Osteoblast (primary cell): ENCODE results near the gene GRM5. TPM values are rescaled to one million over a fixed set of nuclear protein-coding genes. Genes with fewer than 3 reads are reported as not detected.
A peak's percentile ranks its signal among the peaks of the same experiment; 100 is the strongest.

ENCODE experiments used
- DNase-seq: peaks from one replicate; pipeline ENCODE4 v3.0.0; 2011; ENCODE audit warnings: low spot score, mixed read lengths; ENCODE audit not compliant: insufficient read length; ENCODE audit errors: missing footprints
- H2AFZ ChIP-seq: 2 replicates; pipeline ENCODE4 v1.6.0; 2011; ENCODE audit warnings: mild to moderate bottlenecking, low read length
- H3K27ac ChIP-seq: 2 replicates; pipeline ENCODE4 v1.5.1; 2011; ENCODE audit warnings: mild to moderate bottlenecking, low read depth, low read length, moderate library complexity
- H3K27me3 ChIP-seq: 2 replicates; pipeline ENCODE4 v1.6.0; 2012; ENCODE audit warnings: mild to moderate bottlenecking, control low read depth, inconsistent platforms, low read length, moderate library complexity; ENCODE audit not compliant: insufficient read depth
- H3K36me3 ChIP-seq: 2 replicates; pipeline ENCODE4 v1.5.1; 2011; ENCODE audit warnings: mild to moderate bottlenecking, low read length, control low read depth, moderate library complexity; ENCODE audit not compliant: insufficient read depth
- H3K4me1 ChIP-seq: 2 replicates; pipeline ENCODE4 v1.5.1; 2011; ENCODE audit warnings: mild to moderate bottlenecking, low read length, control low read depth, moderate library complexity; ENCODE audit not compliant: insufficient read depth
- H3K4me2 ChIP-seq: 2 replicates; pipeline ENCODE4 v1.6.0; 2011; ENCODE audit warnings: mild to moderate bottlenecking, low read length; ENCODE audit not compliant: insufficient read depth
- H3K4me3 ChIP-seq: fragments of 200-600 bp; sonication (generic); 3 replicates; pipeline ENCODE4 v1.5.1; 2012; ENCODE audit warnings: mild to moderate bottlenecking, low read length, inconsistent platforms; ENCODE audit not compliant: insufficient read depth
- H3K79me2 ChIP-seq: 2 replicates; pipeline ENCODE4 v1.6.0; 2012; ENCODE audit warnings: mild to moderate bottlenecking, low read length, control low read depth, inconsistent platforms; ENCODE audit not compliant: insufficient read depth
- H3K9me3 ChIP-seq: 2 replicates; pipeline ENCODE4 v1.5.1; 2011; ENCODE audit warnings: low read depth, low read length, control low read depth
- H4K20me1 ChIP-seq: 2 replicates; pipeline ENCODE4 v1.6.0; 2012; ENCODE audit warnings: mild to moderate bottlenecking, low read length, control low read depth; ENCODE audit not compliant: insufficient read depth
- total RNA-seq: library from RNA; depleted of rRNA; stranded (reverse); fragments of >200 nt; gene quantifications from 2 replicates; pipeline ENCODE4 v1.2.3, GENCODE V29; 2012
- TF ChIP-seq, protein P1 (sequence below): IDR thresholded peaks from 2 replicates; pipeline ENCODE4 v1.5.1; 2011; ENCODE audit warnings: mild to moderate bottlenecking, low read depth, low read length, moderate library complexity; ENCODE audit errors: extremely low read depth

The GRM5 gene
- total RNA-seq, 1 donor: not detected

DNA sequence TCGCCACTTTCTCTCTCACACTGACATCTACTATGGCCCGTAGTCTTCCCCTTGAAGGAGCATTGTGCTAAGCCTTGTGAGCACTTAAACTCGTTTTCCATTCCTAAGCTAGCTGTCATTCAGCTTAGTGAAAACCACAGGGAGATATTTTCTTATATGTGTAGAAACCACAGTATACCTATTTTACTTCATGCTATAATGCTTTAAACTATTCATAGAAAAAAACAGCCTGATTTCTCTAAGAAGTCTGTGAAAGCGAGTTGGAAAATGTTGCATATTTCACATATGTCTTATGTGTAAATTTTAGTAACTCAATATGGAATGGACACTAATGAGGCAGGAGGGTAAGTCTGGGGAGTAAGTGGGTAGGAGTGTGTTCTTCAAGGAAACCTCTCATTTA lies 534.0 kb downstream of the GRM5 start:
- DNase-seq: no peak
- H3K4me2 ChIP-seq: no peak overlapping the region

DNA sequence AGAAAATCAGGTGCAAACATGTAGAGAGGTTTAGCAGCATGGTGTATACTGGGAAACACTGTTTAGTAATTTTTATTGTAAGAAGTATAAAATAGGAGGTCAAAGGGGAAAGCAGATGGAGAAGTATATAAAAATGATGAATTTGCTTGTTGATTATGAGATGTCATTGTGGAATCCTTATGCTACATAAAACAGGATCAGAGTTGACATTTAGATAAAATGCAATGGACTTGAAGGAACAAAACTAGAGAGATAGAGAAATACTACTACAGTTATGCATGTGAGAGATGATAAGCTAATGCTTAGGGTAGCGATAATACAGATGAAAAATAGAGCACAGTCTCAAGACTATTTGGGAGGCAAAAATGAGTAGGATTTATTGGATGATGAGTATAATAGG lies 536.4 kb downstream of the GRM5 start:
- H3K79me2 ChIP-seq: no peaks in the 10 kb centered on the region
- no peak overlapping the region for H3K27ac ChIP-seq
- no peaks in the 10 kb centered on the region for H3K9me3 ChIP-seq
- H3K4me1 ChIP-seq: no peaks in the 10 kb centered on the region
- no peak overlapping the region for H3K4me2 ChIP-seq
- no peak overlapping the region for H2AFZ ChIP-seq
- H3K36me3 ChIP-seq: no peaks in the 10 kb centered on the region
- TF ChIP-seq, protein P1, sequence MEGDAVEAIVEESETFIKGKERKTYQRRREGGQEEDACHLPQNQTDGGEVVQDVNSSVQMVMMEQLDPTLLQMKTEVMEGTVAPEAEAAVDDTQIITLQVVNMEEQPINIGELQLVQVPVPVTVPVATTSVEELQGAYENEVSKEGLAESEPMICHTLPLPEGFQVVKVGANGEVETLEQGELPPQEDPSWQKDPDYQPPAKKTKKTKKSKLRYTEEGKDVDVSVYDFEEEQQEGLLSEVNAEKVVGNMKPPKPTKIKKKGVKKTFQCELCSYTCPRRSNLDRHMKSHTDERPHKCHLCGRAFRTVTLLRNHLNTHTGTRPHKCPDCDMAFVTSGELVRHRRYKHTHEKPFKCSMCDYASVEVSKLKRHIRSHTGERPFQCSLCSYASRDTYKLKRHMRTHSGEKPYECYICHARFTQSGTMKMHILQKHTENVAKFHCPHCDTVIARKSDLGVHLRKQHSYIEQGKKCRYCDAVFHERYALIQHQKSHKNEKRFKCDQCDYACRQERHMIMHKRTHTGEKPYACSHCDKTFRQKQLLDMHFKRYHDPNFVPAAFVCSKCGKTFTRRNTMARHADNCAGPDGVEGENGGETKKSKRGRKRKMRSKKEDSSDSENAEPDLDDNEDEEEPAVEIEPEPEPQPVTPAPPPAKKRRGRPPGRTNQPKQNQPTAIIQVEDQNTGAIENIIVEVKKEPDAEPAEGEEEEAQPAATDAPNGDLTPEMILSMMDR: no peak
- H4K20me1 ChIP-seq: no peaks in the 10 kb centered on the region
- DNase-seq: no peak
- H3K4me3 ChIP-seq: no peak overlapping the region
- H3K27me3 ChIP-seq: no peaks in the 10 kb centered on the region

More for the DNA sequence above, 534.0 kb downstream of the GRM5 start:
- Histone ChIP-seq H3K4me3 (no peak overlapping the region), H4K20me1 (no peaks in the 10 kb centered on the region), H2AFZ (no peak overlapping the region), H3K27ac (no peak overlapping the region), H3K27me3 (no peaks in the 10 kb centered on the region), H3K79me2 (no peaks in the 10 kb centered on the region), H3K36me3 (no peaks in the 10 kb centered on the region), H3K4me1 (peaks cover 15% of the 10 kb centered on the region), H3K9me3 (no peaks in the 10 kb centered on the region)
- TF ChIP-seq, protein P1: no peak

DNA sequence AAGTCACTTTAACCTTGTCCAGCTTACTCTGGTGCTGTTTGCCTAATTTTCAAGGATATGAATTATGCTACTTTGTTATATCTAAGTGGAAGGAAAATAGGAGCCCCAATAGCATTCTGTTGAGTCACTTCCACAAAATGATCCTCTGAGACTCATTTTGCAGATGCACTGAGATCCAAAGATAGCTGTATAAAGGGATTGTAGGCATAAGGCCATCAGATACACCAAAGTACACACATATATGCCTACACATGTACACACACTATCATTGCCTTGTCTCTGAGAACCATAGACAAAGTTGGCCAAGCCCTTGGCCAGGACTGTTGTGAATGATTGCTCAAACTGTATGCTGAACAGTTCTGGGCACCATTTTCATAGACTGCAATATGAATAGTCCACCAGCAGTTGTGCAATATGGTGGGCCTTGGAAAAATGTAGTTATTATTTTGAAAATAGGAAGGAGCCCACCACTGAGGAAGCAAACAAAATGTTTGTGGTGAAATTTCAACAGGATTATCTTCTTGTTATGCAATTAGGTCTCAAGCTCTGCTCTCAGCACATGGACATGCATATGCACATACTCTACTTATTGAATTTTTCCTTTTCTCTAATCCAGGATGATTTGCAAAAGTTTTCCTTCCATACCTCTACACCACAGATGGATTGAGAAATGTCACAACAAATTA lies 542.3 kb downstream of the GRM5 start:
- H3K9me3 ChIP-seq: no peaks in the 10 kb centered on the region
- H3K27me3 ChIP-seq: no peaks in the 10 kb centered on the region
- peaks cover 25% of the 10 kb centered on the region for H3K4me1 ChIP-seq
- H3K79me2 ChIP-seq: no peaks in the 10 kb centered on the region
- TF ChIP-seq, protein P1: no peak
- peak overlapping the region; percentile 12 for H3K27ac ChIP-seq
- H2AFZ ChIP-seq: no peak overlapping the region
- H3K4me3 ChIP-seq: no peak overlapping the region
- no peaks in the 10 kb centered on the region for H3K36me3 ChIP-seq
- DNase-seq: no peak
- H4K20me1 ChIP-seq: no peaks in the 10 kb centered on the region
- no peak overlapping the region for H3K4me2 ChIP-seq

DNA sequence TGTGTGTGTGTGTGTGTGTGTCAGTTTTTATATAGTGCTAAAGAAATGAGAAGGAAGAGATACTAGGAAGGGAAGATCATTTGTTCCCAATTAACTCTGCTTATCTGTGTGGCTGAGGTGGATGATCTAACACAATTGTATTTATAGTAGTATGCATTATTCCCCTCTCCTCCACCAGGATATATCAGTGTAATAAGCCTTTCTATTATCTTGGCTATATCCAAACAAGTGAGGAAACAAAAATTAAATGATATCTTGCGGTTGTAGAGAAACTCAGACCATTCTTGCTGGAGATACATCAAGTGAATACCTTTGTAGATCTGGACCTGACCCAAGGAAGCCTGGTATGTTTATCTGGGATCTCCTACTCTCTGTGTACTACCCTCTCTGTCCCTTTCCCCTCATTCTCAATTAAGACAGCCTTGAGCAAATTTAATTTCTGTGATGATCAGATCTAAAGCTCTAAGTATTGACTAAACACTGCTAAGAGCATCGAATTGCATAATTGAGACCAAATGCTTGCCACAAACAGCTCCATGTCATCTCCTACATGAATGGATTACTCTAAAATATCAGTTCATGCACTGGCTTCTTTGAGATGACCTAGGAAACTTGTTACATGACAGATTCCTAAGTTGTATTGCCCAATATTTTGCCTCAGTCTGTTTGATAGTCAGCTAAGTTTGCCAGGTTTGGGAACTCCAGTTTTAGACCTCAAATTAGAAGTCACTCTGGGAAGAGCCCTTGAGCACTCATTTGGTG lies 543.0 kb downstream of the GRM5 start:
- Histone ChIP-seq H3K79me2 (no peaks in the 10 kb centered on the region), H3K4me2 (peak overlapping the region; percentile 10), H3K27ac (peak overlapping the region; percentile 12), H3K9me3 (no peaks in the 10 kb centered on the region), H3K4me1 (peaks cover 25% of the 10 kb centered on the region), H3K36me3 (no peaks in the 10 kb centered on the region), H4K20me1 (no peaks in the 10 kb centered on the region), H3K4me3 (no peak overlapping the region), H2AFZ (no peak overlapping the region), H3K27me3 (no peaks in the 10 kb centered on the region)
- TF ChIP-seq, protein P1: no peak
- no peak for DNase-seq
